A549 treated with AZD9567 at 1 μM for 4 hours (cell line): ENCODE measurements around the gene DMTF1. TPM values are rescaled to one million over a fixed set of nuclear protein-coding genes. Genes with fewer than 3 reads are reported as not detected.

ENCODE experiments used
- total RNA-seq: library from RNA; stranded (reverse); fragments of 200-300 nt; extraction: Qiagen RNA extraction; gene quantifications from 5 replicates; pipeline ENCODE4 v1.2.3, GENCODE V29; 2022; ENCODE audit not compliant: insufficient read depth

DMTF1 gene, protein sequence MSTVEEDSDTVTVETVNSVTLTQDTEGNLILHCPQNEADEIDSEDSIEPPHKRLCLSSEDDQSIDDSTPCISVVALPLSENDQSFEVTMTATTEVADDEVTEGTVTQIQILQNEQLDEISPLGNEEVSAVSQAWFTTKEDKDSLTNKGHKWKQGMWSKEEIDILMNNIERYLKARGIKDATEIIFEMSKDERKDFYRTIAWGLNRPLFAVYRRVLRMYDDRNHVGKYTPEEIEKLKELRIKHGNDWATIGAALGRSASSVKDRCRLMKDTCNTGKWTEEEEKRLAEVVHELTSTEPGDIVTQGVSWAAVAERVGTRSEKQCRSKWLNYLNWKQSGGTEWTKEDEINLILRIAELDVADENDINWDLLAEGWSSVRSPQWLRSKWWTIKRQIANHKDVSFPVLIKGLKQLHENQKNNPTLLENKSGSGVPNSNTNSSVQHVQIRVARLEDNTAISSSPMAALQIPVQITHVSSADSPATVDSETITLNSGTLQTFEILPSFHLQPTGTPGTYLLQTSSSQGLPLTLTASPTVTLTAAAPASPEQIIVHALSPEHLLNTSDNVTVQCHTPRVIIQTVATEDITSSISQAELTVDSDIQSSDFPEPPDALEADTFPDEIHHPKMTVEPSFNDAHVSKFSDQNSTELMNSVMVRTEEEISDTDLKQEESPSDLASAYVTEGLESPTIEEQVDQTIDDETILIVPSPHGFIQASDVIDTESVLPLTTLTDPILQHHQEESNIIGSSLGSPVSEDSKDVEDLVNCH
- total RNA-seq: 19.0 to 25.5 TPM (median 24.3 TPM) in 5 replicates

DNA sequence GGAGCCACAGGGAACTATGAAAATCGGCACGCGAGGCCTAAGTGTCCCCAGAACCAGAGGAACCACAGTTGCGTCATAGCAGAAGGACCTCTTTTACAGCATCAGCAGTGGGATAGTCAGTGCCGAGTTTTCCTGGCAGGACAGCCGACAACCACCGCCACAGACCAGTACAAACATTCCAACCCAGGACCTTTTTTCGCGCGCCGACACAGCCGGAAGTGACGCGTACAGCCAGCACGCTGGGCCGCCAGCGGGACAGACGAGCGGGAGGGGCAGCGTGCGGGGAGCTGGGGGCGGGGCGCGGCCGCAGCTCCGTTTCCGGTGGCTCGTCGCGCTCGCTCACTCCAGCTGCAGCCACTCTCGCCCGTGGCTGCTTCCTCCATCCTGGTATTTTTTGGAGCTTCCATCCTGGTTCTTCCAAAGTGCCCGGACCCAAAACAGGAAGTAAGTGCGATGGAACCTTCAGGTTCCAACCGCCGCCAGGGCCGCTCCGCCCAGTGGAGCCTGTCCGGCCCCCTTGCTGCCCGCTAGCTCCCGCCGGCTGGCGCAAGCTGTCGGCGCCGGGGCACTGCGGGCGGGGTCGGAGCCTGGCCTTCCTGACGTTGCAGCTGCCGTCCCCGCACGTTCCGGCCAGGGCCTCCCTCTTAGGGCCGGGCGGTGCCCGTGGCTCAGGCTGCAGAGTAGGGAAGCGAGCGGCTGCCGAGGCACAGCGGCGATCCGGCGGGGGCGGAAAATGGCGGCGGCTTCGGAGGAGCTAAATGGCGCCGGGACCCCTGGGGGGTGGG lies at the start of gene DMTF1:
TSS of gene DMTF1 (plus strand) at position 342 of the 785 bp plus-strand sequence. CDS start 12,489 bp downstream, outside the sequence.

DNA sequence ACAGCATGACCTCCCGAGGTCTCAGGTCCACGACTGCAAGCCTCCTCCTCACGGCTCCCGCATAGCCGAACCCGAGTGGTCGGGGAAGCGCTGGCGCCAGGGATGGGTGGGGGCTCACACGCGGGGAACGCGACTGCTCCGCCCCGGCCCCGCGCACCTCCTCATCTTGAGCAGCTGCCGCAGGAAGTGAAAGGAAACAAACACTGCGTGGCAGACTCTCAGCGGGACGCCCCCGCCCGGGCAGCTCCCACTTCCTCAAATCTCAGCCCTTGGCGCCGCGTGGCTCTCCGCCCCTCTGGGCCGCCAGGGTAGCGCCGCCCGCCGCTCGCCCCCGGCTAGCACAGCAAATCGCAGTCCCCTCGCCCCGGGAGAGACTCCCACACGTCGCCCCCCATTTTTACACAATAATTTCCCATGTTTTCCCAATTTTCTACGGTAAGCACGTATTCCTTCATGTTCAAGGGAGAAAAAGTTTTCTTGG lies 67.3 kb downstream of the DMTF1 start, which contains the start of gene TMEM243:
TSS of gene TMEM243 (minus strand) at position 188 of the 481 bp plus-strand sequence. CDS start 229 bp downstream, outside the sequence.

Other genes with a start within 250 kb of the DMTF1 start
- 0.01 to 0.05 TPM (median 0.05 TPM) in 3 of 5 replicates, not detected in the others for gene ELAPOR2, start 92.8 kb upstream of the DMTF1 start, total RNA-seq
- 25.5 to 30.5 TPM (median 28.3 TPM) in 5 replicates for gene TMEM243, start 67.3 kb downstream of the DMTF1 start, total RNA-seq
- gene CROT, start 193.2 kb downstream of the DMTF1 start, total RNA-seq: 5.7 to 7.6 TPM (median 6.7 TPM) in 5 replicates